Measurements from ENCODE around the gene SPPL2B. TPM values are rescaled to one million over a fixed set of nuclear protein-coding genes. Genes with fewer than 3 reads are reported as not detected.

SPPL2B gene
- total and polyA plus RNA-seq, 8 donors = 36.4 to 226 (median 52.8) TPM

DNA sequence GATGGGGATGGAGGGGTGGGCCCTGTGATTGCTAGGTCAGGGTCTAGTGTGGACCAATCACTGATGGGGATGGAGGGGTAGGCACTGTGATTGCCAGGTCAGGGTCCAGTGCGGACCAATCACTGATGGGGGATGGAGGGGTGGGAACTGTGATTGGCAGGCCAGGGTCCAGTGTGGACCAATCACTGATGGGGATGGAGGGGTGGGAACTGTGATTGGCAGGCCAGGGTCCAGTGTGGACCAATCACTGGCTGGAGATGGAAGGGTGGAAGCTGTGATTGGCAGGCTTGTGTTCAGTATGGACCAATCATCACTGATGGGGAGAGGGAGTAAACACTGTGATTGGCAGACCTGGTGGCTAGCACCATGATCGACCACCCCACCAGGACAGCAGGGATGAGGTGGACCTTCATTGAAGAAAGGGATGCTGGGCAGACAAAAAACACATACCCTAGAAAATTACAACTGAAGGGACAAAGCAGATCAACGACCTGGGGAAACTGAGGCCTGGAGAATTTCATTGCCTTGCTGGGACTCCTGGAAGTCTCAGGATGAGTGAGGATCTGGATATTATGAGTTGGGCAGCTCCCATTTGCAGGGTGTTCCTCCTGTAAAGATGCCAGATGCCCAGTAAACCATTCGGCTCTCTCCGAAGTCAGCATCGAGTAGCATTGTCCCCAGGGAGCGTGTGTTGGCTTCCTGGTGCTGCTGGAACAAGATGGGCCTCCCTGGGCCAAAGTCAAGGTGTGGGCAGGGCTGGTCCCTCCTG lies 47.1 kb downstream of the SPPL2B start:
- TF ChIP-seq, protein P1, sequence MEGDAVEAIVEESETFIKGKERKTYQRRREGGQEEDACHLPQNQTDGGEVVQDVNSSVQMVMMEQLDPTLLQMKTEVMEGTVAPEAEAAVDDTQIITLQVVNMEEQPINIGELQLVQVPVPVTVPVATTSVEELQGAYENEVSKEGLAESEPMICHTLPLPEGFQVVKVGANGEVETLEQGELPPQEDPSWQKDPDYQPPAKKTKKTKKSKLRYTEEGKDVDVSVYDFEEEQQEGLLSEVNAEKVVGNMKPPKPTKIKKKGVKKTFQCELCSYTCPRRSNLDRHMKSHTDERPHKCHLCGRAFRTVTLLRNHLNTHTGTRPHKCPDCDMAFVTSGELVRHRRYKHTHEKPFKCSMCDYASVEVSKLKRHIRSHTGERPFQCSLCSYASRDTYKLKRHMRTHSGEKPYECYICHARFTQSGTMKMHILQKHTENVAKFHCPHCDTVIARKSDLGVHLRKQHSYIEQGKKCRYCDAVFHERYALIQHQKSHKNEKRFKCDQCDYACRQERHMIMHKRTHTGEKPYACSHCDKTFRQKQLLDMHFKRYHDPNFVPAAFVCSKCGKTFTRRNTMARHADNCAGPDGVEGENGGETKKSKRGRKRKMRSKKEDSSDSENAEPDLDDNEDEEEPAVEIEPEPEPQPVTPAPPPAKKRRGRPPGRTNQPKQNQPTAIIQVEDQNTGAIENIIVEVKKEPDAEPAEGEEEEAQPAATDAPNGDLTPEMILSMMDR (IDR thresholded peaks at IDR 0.05) = no peak
- intact Hi-C loops (cut with DNase I) = no loop called here
- no peak for FAIRE-seq

DNA sequence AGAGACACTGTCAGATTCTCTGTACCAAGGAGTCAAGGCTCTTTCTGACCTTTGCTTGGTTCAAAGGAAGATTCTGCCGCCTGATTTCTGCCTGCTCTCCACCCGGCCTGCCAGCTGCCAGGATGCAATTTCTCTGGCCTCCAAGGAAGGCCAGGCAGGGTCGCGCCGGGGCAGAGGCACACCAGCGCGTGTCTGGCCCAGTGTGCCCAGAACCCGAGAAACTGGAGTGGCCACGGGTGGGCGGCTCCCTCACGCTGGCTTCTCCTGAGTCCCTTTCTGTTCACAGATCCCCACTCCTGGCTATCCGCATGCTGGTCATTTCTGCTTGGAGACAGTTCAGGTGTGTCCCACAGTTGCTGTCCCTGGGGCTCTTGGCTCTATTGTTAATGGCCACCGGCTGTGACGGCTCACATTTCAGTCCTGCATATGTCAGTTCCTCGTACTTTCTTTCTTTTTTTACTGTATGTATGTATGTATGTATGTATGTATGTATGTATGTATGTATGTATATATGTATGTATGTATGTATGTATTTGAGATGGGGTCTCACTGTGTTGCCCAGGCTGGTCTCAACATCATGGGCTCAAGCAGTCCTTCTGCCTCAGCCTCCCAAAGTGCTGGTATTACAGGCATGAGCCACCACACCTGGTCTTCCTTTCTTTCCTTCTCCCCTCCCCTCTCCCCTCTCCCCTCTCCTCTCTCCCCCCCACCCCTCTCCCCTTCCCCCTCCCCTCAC lies 48.5 kb downstream of the SPPL2B start:
- FAIRE-seq = no peak
- no peak for DNase-seq
- no peaks in the 10 kb centered on the region for H3K27me3 ChIP-seq
- H3K36me3 ChIP-seq = no peaks in the 10 kb centered on the region
- H3K4me3 ChIP-seq = no peak overlapping the region
- no peaks in the 10 kb centered on the region for H3K9me3 ChIP-seq
- ATAC-seq = no peak
- H3K27ac ChIP-seq = no peak overlapping the region
- TF ChIP-seq, protein P1 (IDR thresholded peaks at IDR 0.05) = no peak
- intact Hi-C loops (cut with DNase I) = no loop called here
- no peaks in the 10 kb centered on the region for H3K4me1 ChIP-seq
- 75 to 83% methylated on average over 15 of the region's 15 CpGs for WGBS, 2 donors

More for the DNA sequence above, 47.1 kb downstream of the SPPL2B start:
- Histone ChIP-seq H3K9me3 (no peaks in the 10 kb centered on the region), H3K4me1 (no peaks in the 10 kb centered on the region), H3K27ac (no peak overlapping the region), H3K36me3 (no peaks in the 10 kb centered on the region), H3K27me3 (no peaks in the 10 kb centered on the region), H3K4me3 (no peak overlapping the region)
- ATAC-seq (no peak), DNase-seq (no peak)
- 74 to 75% methylated on average over 7 of the region's 7 CpGs for WGBS, 2 donors

DNA sequence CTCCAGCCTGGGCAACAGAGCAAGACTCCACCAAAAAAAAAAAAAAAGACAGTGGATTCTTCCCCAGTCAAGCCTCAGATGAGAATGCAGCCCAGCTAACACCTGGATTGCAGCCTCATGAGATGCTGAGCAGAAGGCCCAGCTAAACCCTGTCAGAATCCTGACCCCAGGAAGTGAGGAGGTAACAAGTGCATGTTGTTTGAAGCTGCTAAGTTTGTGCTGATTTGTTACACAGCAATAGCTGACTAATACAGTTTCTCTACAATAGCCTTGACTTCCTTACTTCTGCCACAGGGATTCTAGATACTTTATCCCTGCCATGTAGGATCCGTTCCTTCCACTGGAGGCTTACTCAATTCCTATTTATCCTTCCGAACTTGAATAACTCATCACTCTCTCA lies 52.1 kb downstream of the SPPL2B start:
- Histone ChIP-seq H3K36me3 (no peaks in the 10 kb centered on the region), H3K4me3 (no peak overlapping the region), H3K27ac (no peak overlapping the region), H3K9me3 (no peaks in the 10 kb centered on the region), H3K4me1 (no peaks in the 10 kb centered on the region), H3K27me3 (no peaks in the 10 kb centered on the region)
- DNase-seq (no peak), ATAC-seq (no peak), FAIRE-seq (no peak)
- WGBS, 2 donors = 78 to 89% methylated on average over 2 of the region's 2 CpGs
- TF ChIP-seq, protein P1 (IDR thresholded peaks at IDR 0.05) = no peak
- intact Hi-C loops (cut with DNase I) = no loop called here

DNA sequence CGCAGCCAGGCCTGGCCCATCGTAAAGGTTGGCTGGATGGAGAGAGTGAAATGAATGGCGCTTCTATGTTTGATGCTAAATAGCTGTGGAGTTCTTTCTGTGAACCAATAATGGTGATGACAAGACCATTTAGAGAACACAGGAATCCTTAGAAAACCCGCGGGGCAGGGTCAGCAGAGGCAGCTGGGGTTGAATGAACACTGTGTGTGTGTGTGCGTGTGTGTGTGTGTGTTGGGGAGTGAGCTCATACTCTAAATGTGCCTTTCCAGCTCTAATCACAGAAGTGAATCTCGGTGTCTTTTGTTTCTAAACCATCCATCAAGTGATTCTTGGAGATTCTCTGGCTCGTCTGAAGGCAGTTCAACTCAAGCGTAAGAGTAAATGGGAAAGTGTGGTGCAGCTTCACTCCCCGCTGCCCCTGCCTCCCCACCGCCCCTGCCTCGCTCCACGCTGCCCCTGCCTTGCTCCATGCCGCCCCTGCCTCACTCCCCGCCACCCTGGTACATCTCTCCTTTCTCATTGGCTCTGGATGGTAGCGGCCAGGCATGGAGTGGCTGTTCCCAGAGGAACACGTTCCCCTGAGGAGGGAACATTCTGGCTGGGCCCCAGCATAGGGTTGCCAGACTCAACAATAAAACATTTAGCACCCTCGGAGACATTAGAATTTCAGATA lies 52.8 kb downstream of the SPPL2B start:
- Histone ChIP-seq H3K9me3 (no peaks in the 10 kb centered on the region), H3K4me1 (no peaks in the 10 kb centered on the region), H3K4me3 (no peak overlapping the region), H3K27me3 (no peaks in the 10 kb centered on the region), H3K27ac (no peak overlapping the region), H3K36me3 (no peaks in the 10 kb centered on the region)
- FAIRE-seq = no peak
- 61 to 63% methylated on average over 18 of the region's 18 CpGs for WGBS, 2 donors
- intact Hi-C loops (cut with DNase I) = no loop called here
- TF ChIP-seq, protein P1 (IDR thresholded peaks at IDR 0.05) = no peak
- DNase-seq = no peak
- no peak for ATAC-seq
